CD4-positive, alpha-beta memory T cell (primary cell): Measurements from ENCODE around the gene BLOC1S4. TPM values are rescaled to one million over a fixed set of nuclear protein-coding genes. Genes with fewer than 3 reads are reported as not detected.
"Not testable (repeated sequence)": the region's sequence is repeated elsewhere in the genome, so short reads cannot be mapped to it uniquely, and the experiment has no call there.

Experiments used
- CTCF ChIA-PET: fragments of 350-600 bp; sonication (Branson Sonifier 250); formaldehyde crosslinking; loops from one replicate; lab custom pipeline; 2021; ENCODE audit warnings: inconsistent platforms; ENCODE audit not compliant: partially characterized antibody; lab: Charles Lee
- POLR2A ChIA-PET: fragments of 350-600 bp; sonication (Branson Sonifier 250); formaldehyde crosslinking; loops from one replicate; lab custom pipeline; 2021; ENCODE audit not compliant: partially characterized antibody; lab: Charles Lee
- DNase-seq, 5 donors: peaks; one replicate each; pipeline versions ENCODE4 v3.0.0 to v3.0.0-alpha.2; 2020 to 2022; ENCODE audit warnings: mixed read lengths in 1 of 5
- H3K27ac ChIP-seq: one replicate; pipeline ENCODE4 v1.7.0; 2013; ENCODE audit warnings: low read depth, low read length
- H3K27me3 ChIP-seq: 2 replicates; pipeline ENCODE4 v1.7.0; 2013; ENCODE audit warnings: mild to moderate bottlenecking, low read length, moderate library complexity; ENCODE audit not compliant: insufficient read depth
- H3K36me3 ChIP-seq: 2 replicates; pipeline ENCODE4 v1.7.0; 2013; ENCODE audit warnings: mild to moderate bottlenecking, low read length, moderate library complexity; ENCODE audit not compliant: insufficient read depth
- H3K4me1 ChIP-seq: 2 replicates; pipeline ENCODE4 v1.7.0; 2013; ENCODE audit warnings: mild to moderate bottlenecking, low read length, moderate library complexity; ENCODE audit not compliant: insufficient read depth
- H3K4me3 ChIP-seq, 2 donors: one replicate each; pipeline ENCODE4 v1.7.0; 2013; ENCODE audit warnings: low read length in 2 of 2, mild to moderate bottlenecking in 1 of 2
- H3K9me3 ChIP-seq, 2 donors: one replicate each; pipeline ENCODE4 v1.7.0; 2013; ENCODE audit warnings: low read length in 2 of 2, control low read depth in 1 of 2; ENCODE audit not compliant: control insufficient read depth in 1 of 2
- H3K27ac Mint-ChIP-seq, 7 donors: one replicate each; pipeline ENCODE4 v1.8.0; 2020 to 2021; ENCODE audit warnings: mixed read lengths in 7 of 7, mild to moderate bottlenecking in 6 of 7, inconsistent platforms in 3 of 7, moderate library complexity in 3 of 7
- H3K27me3 Mint-ChIP-seq, 2 donors: one replicate each; pipeline ENCODE4 v1.8.0; 2020 to 2021; ENCODE audit warnings: mixed read lengths in 2 of 2
- H3K36me3 Mint-ChIP-seq, 2 donors: one replicate each; pipeline ENCODE4 v1.8.0; 2020 to 2021; ENCODE audit warnings: mixed read lengths in 2 of 2, inconsistent platforms in 1 of 2, mild to moderate bottlenecking in 1 of 2
- H3K4me1 Mint-ChIP-seq, 4 donors: one replicate each; pipeline ENCODE4 v1.8.0; 2020 to 2021; ENCODE audit warnings: mixed read lengths in 4 of 4, mild to moderate bottlenecking in 1 of 4
- H3K4me3 Mint-ChIP-seq, 8 donors: one replicate each; pipeline ENCODE4 v1.8.0; 2020 to 2021; ENCODE audit warnings: mixed read lengths in 8 of 8, mild to moderate bottlenecking in 7 of 8, moderate library complexity in 6 of 8, inconsistent platforms in 3 of 8
- H3K9me3 Mint-ChIP-seq, 8 donors: one replicate each; pipeline ENCODE4 v1.8.0; 2020 to 2021; ENCODE audit warnings: mixed read lengths in 8 of 8, mild to moderate bottlenecking in 5 of 8, inconsistent platforms in 3 of 8, moderate library complexity in 1 of 8
- intact Hi-C: fragments of 100-400 bp; cut with micrococcal nuclease; formaldehyde crosslinking; loops from one replicate; pipeline ENCODE4 v1.15.1; 2023
- polyA plus RNA-seq, 2 donors: library from polyadenylated mRNA; unstranded; fragments of 300-500 nt; fragmentation: Illumina TruSeq; gene quantifications; one replicate each; pipeline ENCODE4 v1.2.3, GENCODE V29; 2021
- total RNA-seq, 2 experiments: library from RNA; stranded (reverse); gene quantifications; one replicate each; pipeline ENCODE4 v1.2.3, GENCODE V29; 2021

Gene BLOC1S4, protein sequence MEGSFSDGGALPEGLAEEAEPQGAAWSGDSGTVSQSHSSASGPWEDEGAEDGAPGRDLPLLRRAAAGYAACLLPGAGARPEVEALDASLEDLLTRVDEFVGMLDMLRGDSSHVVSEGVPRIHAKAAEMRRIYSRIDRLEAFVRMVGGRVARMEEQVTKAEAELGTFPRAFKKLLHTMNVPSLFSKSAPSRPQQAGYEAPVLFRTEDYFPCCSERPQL
- 10 to 100 TPM; 35.3 to 37.8 TPM for total RNA-seq
- 10 to 100 TPM; 72.6 to 76.2 TPM for polyA plus RNA-seq

DNA sequence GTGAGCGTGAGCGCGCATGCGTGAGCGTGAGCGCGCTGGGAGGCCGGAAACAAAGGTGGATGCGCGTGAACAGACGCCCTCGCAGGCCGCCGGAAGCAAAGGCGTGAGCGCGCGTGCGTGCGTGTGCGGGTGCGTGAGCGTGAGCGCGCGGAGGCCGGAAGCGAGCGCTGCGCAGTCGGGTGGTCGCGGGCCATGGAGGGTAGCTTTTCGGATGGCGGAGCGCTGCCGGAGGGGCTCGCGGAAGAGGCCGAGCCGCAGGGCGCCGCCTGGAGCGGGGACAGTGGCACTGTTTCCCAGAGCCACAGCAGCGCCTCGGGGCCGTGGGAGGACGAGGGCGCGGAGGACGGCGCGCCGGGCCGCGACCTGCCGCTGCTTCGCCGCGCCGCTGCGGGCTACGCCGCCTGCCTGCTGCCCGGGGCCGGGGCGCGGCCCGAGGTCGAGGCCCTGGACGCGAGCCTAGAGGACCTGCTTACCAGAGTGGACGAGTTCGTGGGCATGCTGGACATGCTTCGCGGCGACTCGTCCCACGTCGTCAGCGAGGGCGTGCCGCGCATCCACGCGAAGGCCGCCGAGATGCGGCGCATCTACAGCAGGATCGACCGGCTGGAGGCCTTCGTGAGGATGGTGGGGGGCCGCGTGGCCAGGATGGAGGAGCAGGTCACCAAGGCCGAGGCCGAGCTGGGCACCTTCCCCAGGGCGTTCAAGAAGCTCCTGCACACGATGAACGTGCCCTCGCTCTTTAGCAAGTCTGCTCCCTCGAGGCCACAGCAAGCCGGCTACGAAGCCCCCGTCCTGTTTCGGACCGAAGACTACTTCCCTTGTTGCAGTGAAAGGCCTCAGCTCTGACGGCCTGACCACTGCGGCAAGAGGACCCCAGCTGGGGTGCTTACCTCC is at the start of gene BLOC1S4:
TSS of gene BLOC1S4 (plus strand) at position 157 of the 894 bp plus-strand sequence. CDS start at position 193, 36 bp downstream.
- POLR2A ChIA-PET: interaction anchor here (0.6 to 34.5 kb wide), 18 partner anchors 12 to 351 kb away, joined by 3 to 1401 read pairs (median 7); partner anchors contain the start of genes GRPEL1, MAN2B2, MRFAP1 and S100P
- Mint-ChIP-seq H3K4me3 (peak within 1 kb of the TSS; percentile 87 to 99 (median 93)), H3K27ac (peak within 1 kb of the TSS; percentile 92 to 99 (median 98)), H3K27me3 (no peaks in the 10 kb centered on the region), H3K4me1 (peaks cover 25 to 48% (median 35%) of the 10 kb centered on the region in 4 donors), H3K9me3 (no peaks in the 10 kb centered on the region), H3K36me3 (peaks cover 5 to 13% of the 10 kb centered on the region in 2 donors)
- CTCF ChIA-PET: interaction anchor here (0.8 to 7.8 kb wide), 18 partner anchors 9 to 354 kb away, joined by 3 to 293 read pairs (median 10); partner anchors contain the start of genes GRPEL1 and MRFAP1
- intact Hi-C loops: loop anchor here (1.0 to 5.0 kb wide), 8 partner anchors 27 to 449 kb away; partner anchors contain the start of genes GRPEL1, KIAA0232, MRFAP1 and TADA2B
- H3K36me3 ChIP-seq: no peaks in the 10 kb centered on the region
- peak within 1 kb of the TSS; percentile 92 for H3K27ac ChIP-seq
- DNase-seq: peak; percentile 86 to 94 (median 93)
- peaks cover 38% of the 10 kb centered on the region for H3K4me1 ChIP-seq
- H3K4me3 ChIP-seq: peak within 1 kb of the TSS; percentile 38 to 84
- H3K9me3 ChIP-seq: no peaks in the 10 kb centered on the region
- no peaks in the 10 kb centered on the region for H3K27me3 ChIP-seq

DNA sequence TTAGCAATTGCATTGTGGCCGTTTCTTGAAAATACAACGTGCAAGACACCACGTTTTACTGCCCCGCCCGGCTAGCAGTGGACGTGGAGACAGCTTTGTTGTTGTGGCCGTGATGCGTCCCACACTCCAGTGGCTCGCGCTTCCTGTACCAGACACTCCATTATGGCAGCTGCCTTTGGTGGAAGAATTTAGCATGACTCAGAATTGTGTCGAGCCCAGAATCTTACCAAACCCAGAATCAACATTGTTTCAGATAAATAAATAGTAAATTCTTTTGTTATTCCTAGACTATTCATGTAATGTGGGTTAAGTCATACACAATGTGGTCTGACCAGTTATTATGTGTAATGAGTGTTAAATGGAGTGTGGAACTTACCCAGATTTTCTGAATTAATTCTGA is 47.6 kb upstream of the BLOC1S4 start:
- no peaks in the 10 kb centered on the region for H3K9me3 ChIP-seq
- Mint-ChIP-seq H3K36me3 (peaks cover 2 to 5% of the 10 kb centered on the region in 2 donors), H3K27me3 (no peaks in the 10 kb centered on the region), H3K9me3 (peaks cover 0 to 2% (median 0%) of the 10 kb centered on the region in 8 donors), H3K4me1 (peaks cover 0 to 13% (median 4%) of the 10 kb centered on the region in 4 donors), H3K27ac (no peak overlapping the region), H3K4me3 (no peak overlapping the region)
- no peak overlapping the region for H3K4me3 ChIP-seq
- H3K4me1 ChIP-seq: peaks cover 15% of the 10 kb centered on the region
- intact Hi-C loops: no loop called here
- no peaks in the 10 kb centered on the region for H3K36me3 ChIP-seq
- DNase-seq: no peak
- POLR2A ChIA-PET: no interaction called here
- CTCF ChIA-PET: no interaction called here
- no peaks in the 10 kb centered on the region for H3K27me3 ChIP-seq
- H3K27ac ChIP-seq: no peak overlapping the region

DNA sequence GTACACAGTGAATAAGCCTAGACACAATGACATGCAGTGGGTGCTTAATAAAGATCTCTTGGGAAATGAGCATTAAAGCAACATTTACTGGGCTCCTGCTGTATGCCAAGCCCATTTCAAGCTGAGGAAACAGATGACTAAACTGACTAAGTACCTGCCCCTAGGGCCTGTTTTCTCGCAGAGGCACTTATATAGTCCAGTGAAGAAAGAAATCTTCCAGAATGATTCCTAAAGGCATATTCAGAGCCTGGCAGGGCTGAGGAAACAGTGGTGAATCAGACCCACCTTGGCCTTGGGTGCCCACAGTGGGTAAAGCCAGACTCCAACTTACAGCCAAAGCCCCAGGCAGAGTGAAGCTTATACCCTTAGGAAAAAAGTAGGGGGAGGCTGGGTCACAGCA is 44.3 kb upstream of the BLOC1S4 start:
- POLR2A ChIA-PET: interaction anchor here (3.7 to 17.1 kb wide), 4 partner anchors 8 to 32 kb away, joined by 34 to 1401 read pairs (median 106); partner anchors contain the start of genes BLOC1S4, MRFAP1, MRFAP1L1 and S100P
- Mint-ChIP-seq H3K4me1 (peaks cover 21 to 39% (median 31%) of the 10 kb centered on the region in 4 donors), H3K36me3 (peaks cover 23 to 30% of the 10 kb centered on the region in 2 donors), H3K9me3 (peaks cover 0 to 7% (median 0%) of the 10 kb centered on the region in 8 donors), H3K27ac (peak overlapping the region in 2 of 7 donors; percentile 42 to 52), H3K27me3 (no peaks in the 10 kb centered on the region), H3K4me3 (peak overlapping the region in 2 of 8 donors; percentile 6 to 20)
- Histone ChIP-seq H3K36me3 (peaks cover 11% of the 10 kb centered on the region), H3K27ac (no peak overlapping the region), H3K9me3 (no peaks in the 10 kb centered on the region), H3K4me3 (no peak overlapping the region), H3K27me3 (no peaks in the 10 kb centered on the region), H3K4me1 (peaks cover 24% of the 10 kb centered on the region)
- intact Hi-C loops: no loop called here
- CTCF ChIA-PET: interaction anchor here (2.1 to 5.2 kb wide), 2 partner anchors 47 to 202 kb away, joined by 6 to 115 read pairs; partner anchors contain the start of gene BLOC1S4
- no peak for DNase-seq

DNA sequence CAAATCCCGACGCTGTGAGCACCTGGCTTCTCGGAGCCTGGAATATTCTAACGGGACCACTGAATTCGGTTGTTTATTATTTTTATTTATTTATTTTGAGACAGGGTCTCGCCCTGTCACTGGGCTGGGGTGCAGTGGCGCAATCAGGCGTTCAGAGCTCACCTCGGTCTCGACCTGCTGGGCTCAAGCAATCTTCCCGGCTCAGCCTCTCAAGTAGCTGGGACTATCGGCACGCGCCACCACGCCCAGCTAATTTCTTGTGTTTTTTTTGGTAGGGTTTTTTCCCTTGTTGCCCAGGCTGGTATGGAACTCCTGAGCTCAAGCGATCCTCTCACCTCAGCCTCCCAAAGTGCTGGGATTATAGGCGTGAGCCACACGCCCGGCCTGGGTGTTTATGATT is 43.8 kb upstream of the BLOC1S4 start:
- POLR2A ChIA-PET: interaction anchor here (3.7 to 17.1 kb wide), 4 partner anchors 9 to 32 kb away, joined by 34 to 1401 read pairs (median 106); partner anchors contain the start of genes BLOC1S4, MRFAP1, MRFAP1L1 and S100P
- Histone ChIP-seq H3K4me3 (no peak overlapping the region), H3K27me3 (no peaks in the 10 kb centered on the region), H3K36me3 (peaks cover 11% of the 10 kb centered on the region), H3K9me3 (no peaks in the 10 kb centered on the region), H3K4me1 (peaks cover 28% of the 10 kb centered on the region), H3K27ac (no peak overlapping the region)
- Mint-ChIP-seq H3K4me1 (peaks cover 25 to 44% (median 36%) of the 10 kb centered on the region in 4 donors), H3K27ac (peak overlapping the region in 1 of 7 donors; percentile 52), H3K36me3 (peaks cover 25 to 34% of the 10 kb centered on the region in 2 donors), H3K9me3 (peaks cover 0 to 7% (median 0%) of the 10 kb centered on the region in 8 donors), H3K27me3 (no peaks in the 10 kb centered on the region), H3K4me3 (peak overlapping the region in 2 of 8 donors; percentile 6 to 20)
- CTCF ChIA-PET: interaction anchor here (2.1 to 7.6 kb wide), 3 partner anchors 18 to 201 kb away, joined by 6 to 155 read pairs (median 115); partner anchors contain the start of gene BLOC1S4
- intact Hi-C loops: no loop called here
- DNase-seq: no peak

DNA sequence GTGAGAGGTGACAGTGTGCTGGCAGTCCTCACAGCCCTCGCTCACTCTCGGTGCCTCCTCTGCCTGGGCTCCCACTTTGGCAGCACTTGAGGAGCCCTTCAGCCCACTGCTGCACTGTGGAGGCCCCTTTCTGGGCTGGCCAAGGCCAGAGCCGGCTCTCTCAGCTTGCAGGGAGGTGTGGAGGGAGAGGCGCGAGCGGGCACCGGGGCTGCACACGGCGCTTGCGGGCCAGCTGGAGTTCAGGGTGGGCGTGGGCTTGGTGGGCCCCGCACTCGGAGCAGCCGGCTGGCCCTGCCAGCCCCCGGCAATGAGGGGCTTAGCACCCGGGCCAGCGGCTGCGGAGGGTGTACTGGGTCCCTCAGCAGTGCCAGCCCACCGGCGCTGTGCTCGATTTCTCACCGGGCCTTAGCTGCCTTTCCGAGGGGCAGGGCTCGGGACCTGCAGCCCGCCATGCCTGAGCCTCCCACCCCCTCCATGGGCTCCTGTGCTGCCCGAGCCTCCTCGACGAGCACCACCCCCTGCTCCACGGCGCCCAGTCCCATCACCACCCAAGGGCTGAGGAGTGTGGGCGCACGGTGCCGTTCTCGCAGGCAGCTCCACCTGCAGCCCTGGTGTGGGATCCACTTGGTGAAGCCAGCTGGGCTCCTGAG is 43.3 kb upstream of the BLOC1S4 start:
- H3K27ac ChIP-seq: peak overlapping the region; percentile 71
- H3K9me3 ChIP-seq, H3K9me3 Mint-ChIP-seq, intact Hi-C loops, DNase-seq, H3K27me3 ChIP-seq, H3K4me3 ChIP-seq, H3K27me3 Mint-ChIP-seq: not testable (repeated sequence)
- ChIA-PET CTCF (interaction anchor here (1.3 to 7.6 kb wide), 8 partner anchors 8 to 201 kb away, joined by 4 to 189 read pairs (median 49); partner anchors contain the start of genes BLOC1S4, MRFAP1, MRFAP1L1 and S100P), POLR2A (interaction anchor here (0.8 to 17.1 kb wide), 11 partner anchors 9 to 395 kb away, joined by 3 to 1401 read pairs (median 17); partner anchors contain the start of genes BLOC1S4, GRPEL1, MAN2B2 and MRFAP1)
- H3K4me1 ChIP-seq: peaks cover 34% of the 10 kb centered on the region
- Mint-ChIP-seq H3K4me3 (peak overlapping the region in 3 of 8 donors; percentile 96 to 99 (median 99)), H3K27ac (peak overlapping the region in 2 of 7 donors; percentile 95 to 97), H3K4me1 (peaks cover 31 to 49% (median 41%) of the 10 kb centered on the region in 4 donors), H3K36me3 (peaks cover 30 to 40% of the 10 kb centered on the region in 2 donors)
- peaks cover 11% of the 10 kb centered on the region for H3K36me3 ChIP-seq

DNA sequence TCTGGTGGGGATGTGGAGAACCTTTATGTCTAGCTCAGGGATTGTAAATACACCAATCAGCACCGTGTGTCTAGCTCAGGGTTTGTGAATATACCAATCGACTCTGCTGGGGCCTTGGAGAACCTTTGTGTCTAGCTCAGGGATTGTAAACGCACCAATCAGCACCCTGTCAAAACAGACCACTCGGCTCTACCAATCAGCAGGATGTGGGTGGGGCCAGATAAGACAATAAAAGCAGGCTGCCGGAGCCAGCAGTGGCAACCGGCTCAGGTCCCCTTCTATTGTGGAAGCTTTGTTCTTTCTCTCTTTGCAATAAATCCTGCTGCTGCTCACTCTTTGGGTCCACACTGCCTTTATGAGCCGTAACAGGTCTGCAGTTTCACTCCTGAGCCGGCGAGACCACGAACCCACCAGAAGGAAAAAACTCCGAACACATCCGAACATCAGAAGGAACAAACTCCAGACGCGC is 42.7 kb upstream of the BLOC1S4 start:
- peak overlapping the region; percentile 92 to 99 (median 96) for H3K4me3 Mint-ChIP-seq
- H3K9me3 Mint-ChIP-seq, H3K27me3 ChIP-seq, intact Hi-C loops, H3K27me3 Mint-ChIP-seq, H3K9me3 ChIP-seq: not testable (repeated sequence)
- CTCF ChIA-PET: interaction anchor here (1.3 to 7.6 kb wide), 7 partner anchors 9 to 45 kb away, joined by 4 to 189 read pairs (median 79); partner anchors contain the start of genes BLOC1S4, MRFAP1, MRFAP1L1 and S100P
- Histone ChIP-seq H3K4me3 (peak overlapping the region; percentile 59 to 65), H3K27ac (peak overlapping the region; percentile 71), H3K4me1 (peaks cover 36% of the 10 kb centered on the region), H3K36me3 (peaks cover 11% of the 10 kb centered on the region)
- POLR2A ChIA-PET: interaction anchor here (0.8 to 17.1 kb wide), 14 partner anchors 10 to 395 kb away, joined by 3 to 1401 read pairs (median 16); partner anchors contain the start of genes BLOC1S4, GRPEL1, MAN2B2 and MRFAP1
- DNase-seq: peak in 1 of 5 donors; percentile 65
- H3K27ac Mint-ChIP-seq: peak overlapping the region; percentile 95 to 99 (median 97)
- peaks cover 32 to 41% of the 10 kb centered on the region in 2 donors for H3K36me3 Mint-ChIP-seq
- H3K4me1 Mint-ChIP-seq: peaks cover 33 to 52% (median 43%) of the 10 kb centered on the region in 4 donors
